A549 (cell line): ENCODE data around the gene AFF3. TPM values are rescaled to one million over a fixed set of nuclear protein-coding genes. Genes with fewer than 3 reads are reported as not detected.

Experiments used
- ATAC-seq, 2 experiments: fragments of 200-7000 bp in 1 of 2; fragments of >200 bp in 1 of 2; cut with Nextera tagmentation in 1 of 2; cut with Tn5 transposase in 1 of 2; 3 replicates each; pipeline versions ENCODE4 v1.8.0 to v1.9.1; 2018 to 2020; ENCODE audit warnings: mild to moderate bottlenecking in 1 of 2, moderate library complexity in 1 of 2
- CTCF ChIA-PET: fragments of 300-600 bp; sonication (Branson Sonifier 250); formaldehyde crosslinking; extraction: SDS; loops from one replicate; lab custom pipeline; 2021; ENCODE audit warnings: antibody characterized with exemption, inconsistent platforms; lab: Yijun Ruan, JAX
- POLR2A ChIA-PET: fragments of 350-600 bp; formaldehyde crosslinking; extraction: SDS; loops from one replicate; lab custom pipeline; 2021; ENCODE audit warnings: antibody characterized with exemption, inconsistent platforms; lab: Yijun Ruan, JAX
- DNase-seq, 2 experiments: peaks; one replicate each; pipeline versions ENCODE4 v3.0.0 to v3.0.0-alpha.2; 2011 to 2016; ENCODE audit warnings: low read depth in 1 of 2, low spot score in 1 of 2
- FAIRE-seq: peaks from 2 replicates; lab custom pipeline; 2011; peaks lifted over from hg19 to GRCh38; lab: Jason Lieb, UNC
- H3K27ac ChIP-seq, 2 experiments: fragments of >200 bp; sonication (Bioruptor Twin); formaldehyde crosslinking; 3 replicates each; pipeline ENCODE4 v1.5.1; 2016 to 2017
- H3K4me1 ChIP-seq: fragments of >200 bp; sonication (Bioruptor Twin); formaldehyde crosslinking; 3 replicates; pipeline ENCODE4 v1.6.1; 2016
- H3K4me2 ChIP-seq: fragments of >200 bp; sonication (Bioruptor Twin); formaldehyde crosslinking; 3 replicates; pipeline ENCODE4 v1.6.1; 2016
- H3K4me3 ChIP-seq: fragments of >200 bp; sonication (Bioruptor Twin); formaldehyde crosslinking; 3 replicates; pipeline ENCODE4 v1.5.1; 2016
- H3K9me3 ChIP-seq: fragments of >200 bp; sonication (Bioruptor Twin); formaldehyde crosslinking; 3 replicates; pipeline ENCODE4 v1.6.1; 2016
- BCL3 ChIP-seq: fragments of >200 bp; sonication (Bioruptor Twin); formaldehyde crosslinking; IDR thresholded peaks from 3 replicates; pipeline ENCODE4 v1.6.1; 2016
- CBX2 ChIP-seq: fragments of 200-600 bp; sonication (generic); IDR thresholded peaks from 2 replicates; pipeline ENCODE4 v1.6.1; 2016; ENCODE audit warnings: low read depth, mild to moderate bottlenecking, borderline replicate concordance
- CBX8 ChIP-seq: fragments of 200-600 bp; sonication (generic); IDR thresholded peaks from 2 replicates; pipeline ENCODE4 v1.6.1; 2016
- EHF ChIP-seq: fragments of 250-450 bp; sonication (Bioruptor Pico); IDR thresholded peaks from 2 replicates; pipeline ENCODE4 v1.5.0; 2020; ENCODE audit warnings: mild to moderate bottlenecking
- EHMT2 ChIP-seq: fragments of 200-600 bp; sonication (generic); IDR thresholded peaks from 2 replicates; pipeline ENCODE4 v1.6.1; 2016; ENCODE audit warnings: antibody characterized with exemption, low read depth, mild to moderate bottlenecking, moderate library complexity
- ELK1 ChIP-seq: fragments of 150-350 bp; IDR thresholded peaks from 2 replicates; pipeline ENCODE4 v1.6.1; 2014; ENCODE audit warnings: low read depth, mild to moderate bottlenecking, low read length
- FOSL2 ChIP-seq, 2 experiments: fragments of 450-650 bp in 1 of 2; fragments of >200 bp in 1 of 2; sonication (Bioruptor Twin) in 1 of 2; formaldehyde crosslinking; IDR thresholded peaks; 2 replicates each; pipeline versions ENCODE4 v1.5.0 to v1.6.1; 2016 to 2020; ENCODE audit warnings: mild to moderate bottlenecking in 1 of 2, moderate library complexity in 1 of 2
- HES2 ChIP-seq: fragments of >200 bp; sonication (Bioruptor Twin); formaldehyde crosslinking; IDR thresholded peaks from 2 replicates; pipeline ENCODE4 v1.6.1; 2016
- HOXA7 ChIP-seq: fragments of 250-450 bp; sonication (Bioruptor Pico); IDR thresholded peaks from 2 replicates; pipeline ENCODE4 v1.5.0; 2020; ENCODE audit warnings: mild to moderate bottlenecking, moderate library complexity
- JUN ChIP-seq, 2 experiments: fragments of >200 bp; sonication (Bioruptor Twin); formaldehyde crosslinking; IDR thresholded peaks; 2 replicates in 1 of 2; 3 replicates in 1 of 2; pipeline ENCODE4 v1.6.1; 2016 to 2017
- JUNB ChIP-seq: fragments of >200 bp; sonication (Bioruptor Twin); formaldehyde crosslinking; IDR thresholded peaks from 2 replicates; pipeline ENCODE4 v1.6.1; 2016
- KDM5A ChIP-seq: fragments of 200-600 bp; sonication (generic); IDR thresholded peaks from 2 replicates; pipeline ENCODE4 v1.6.1; 2016; ENCODE audit warnings: antibody characterized with exemption, mild to moderate bottlenecking
- MAX ChIP-seq: IDR thresholded peaks from 2 replicates; pipeline ENCODE4 v1.6.1; 2012
- MAZ ChIP-seq: fragments of 150-350 bp; IDR thresholded peaks from 2 replicates; pipeline ENCODE4 v1.6.1; 2014; ENCODE audit warnings: antibody characterized with exemption, low read depth, low read length, borderline replicate concordance
- NFE2L2 ChIP-seq: fragments of 150-350 bp; conservative IDR thresholded peaks from 2 replicates; pipeline ENCODE4 v1.6.1; 2014; ENCODE audit warnings: low read length
- NPAS2 ChIP-seq: fragments of 250-450 bp; sonication (Bioruptor Pico); IDR thresholded peaks from 2 replicates; pipeline ENCODE4 v1.8.0; 2022; ENCODE audit warnings: mild to moderate bottlenecking, moderate library complexity, borderline replicate concordance
- POLR2A ChIP-seq: IDR thresholded peaks from 2 replicates; pipeline ENCODE4 v1.6.1; 2012; ENCODE audit warnings: mild to moderate bottlenecking, low read length
- RCOR1 ChIP-seq: fragments of 150-350 bp; IDR thresholded peaks from 2 replicates; pipeline ENCODE4 v1.6.1; 2014; ENCODE audit warnings: antibody characterized with exemption, low read length, low read depth
- RFX5 ChIP-seq: fragments of 450-650 bp; IDR thresholded peaks from 2 replicates; pipeline ENCODE4 v1.7.1; 2014; ENCODE audit warnings: antibody characterized with exemption, mild to moderate bottlenecking, moderate library complexity
- SMC3 ChIP-seq: fragments of >200 bp; sonication (Bioruptor Twin); formaldehyde crosslinking; IDR thresholded peaks from 3 replicates; pipeline ENCODE4 v1.6.1; 2018; ENCODE audit warnings: inconsistent platforms
- TP53 ChIP-seq: fragments of 250-450 bp; sonication (Bioruptor Pico); IDR thresholded peaks from 2 replicates; pipeline ENCODE4 v1.5.0; 2021; ENCODE audit warnings: mild to moderate bottlenecking, moderate library complexity
- USF2 ChIP-seq: fragments of 450-650 bp; IDR thresholded peaks from 2 replicates; pipeline ENCODE4 v1.6.1; 2014; ENCODE audit warnings: antibody characterized with exemption
- ZC3H11A ChIP-seq: fragments of 450-650 bp; IDR thresholded peaks from 2 replicates; pipeline ENCODE4 v1.6.1; 2014; ENCODE audit warnings: antibody characterized with exemption, mild to moderate bottlenecking
- WGBS: methylation state at CpG from one replicate; pipeline ENCODE4 v1.1.6; 2017; ENCODE audit errors: missing lambda C conversion rate; 5-methylcytosine and 5-hydroxymethylcytosine counted together
- polyA plus RNA-seq, 4 experiments: library from polyadenylated mRNA; depleted of rRNA in 3 of 4; stranded (reverse); fragments of >200 nt; fragmentation: RNase III in 1 of 4; extraction: RNeasy Plus Mini Kit Qiagen cat#74134 plus additional on column Dnase treatment in 1 of 4; gene quantifications; 2 replicates in 3 of 4; 3 replicates in 1 of 4; pipeline ENCODE4 v1.2.3, GENCODE V29; 2011 to 2017

AFF3 gene
- polyA plus RNA-seq, 2 of the 4 experiments (the other 2 are of a cell fraction) = not detected

- Histone ChIP-seq H3K4me3 (no peak overlapping the region), H3K27ac (no peak overlapping the region), H3K4me2 (no peak overlapping the region), H3K9me3 (no peaks in the 10 kb centered on the region), H3K4me1 (no peaks in the 10 kb centered on the region)
- 82% methylated on average over 1 of the region's 1 CpG for whole genome bisulfite sequencing
- no peak for FAIRE-seq
- ChIA-PET POLR2A (no interaction called here), CTCF (interaction anchor here (0.7 kb wide), 1 partner anchor 304 kb away, joined by 3 read pairs; no protein-coding TSS in a partner anchor)
- no peak for ATAC-seq
- TF ChIP-seq FOSL2 (IDR thresholded peaks at IDR 0.05) = no peak
- no peak for TF ChIP-seq FOSL2 (CRISPR knock-in tag; IDR thresholded peaks at IDR 0.05)
- no peak for TF ChIP-seq ZC3H11A
- no peak for TF ChIP-seq TP53 (CRISPR knock-in tag)
- TF ChIP-seq RCOR1 = no peak
- TF ChIP-seq NFE2L2 = no peak
- no peak for TF ChIP-seq JUN (IDR thresholded peaks at IDR 0.05)
- no peak for TF ChIP-seq NPAS2 (CRISPR knock-in tag)
- no peak for TF ChIP-seq CBX8
- TF ChIP-seq SMC3 = no peak
- TF ChIP-seq USF2 = no peak
- no peak for TF ChIP-seq EHF (CRISPR knock-in tag)
- no peak for TF ChIP-seq BCL3
- no peak for TF ChIP-seq JUNB
- no peak for TF ChIP-seq EHMT2
- no peak for DNase-seq
Measured at GRCh38 chr2:99857372-99857771, 285.0 kb downstream of the AFF3 start.

- DNase-seq (no peak), FAIRE-seq (no peak), ATAC-seq (no peak)
- POLR2A ChIA-PET = no interaction called here
- no peak for TF ChIP-seq NPAS2 (CRISPR knock-in tag)
- no peak for TF ChIP-seq CBX8
- Histone ChIP-seq H3K27ac (no peak overlapping the region), H3K4me3 (no peak overlapping the region), H3K4me1 (no peaks in the 10 kb centered on the region), H3K9me3 (no peaks in the 10 kb centered on the region), H3K4me2 (no peak overlapping the region)
- 7% methylated on average over 1 of the region's 1 CpG for WGBS
- CTCF ChIA-PET = no interaction called here
Measured at GRCh38 chr2:99856119-99856518, 286.3 kb downstream of the AFF3 start.

- H3K4me3 ChIP-seq = no peak overlapping the region
- no peaks in the 10 kb centered on the region for H3K9me3 ChIP-seq
- ATAC-seq (no peak), DNase-seq (no peak), FAIRE-seq (no peak)
- H3K27ac ChIP-seq = no peak overlapping the region
- CTCF ChIA-PET = no interaction called here
- TF ChIP-seq MAZ = no peak
- no peak for TF ChIP-seq KDM5A
- TF ChIP-seq HES2 = no peak
- no peak for TF ChIP-seq ELK1
- TF ChIP-seq POLR2A = no peak
- TF ChIP-seq BCL3 = no peak
- no peak for TF ChIP-seq NFE2L2
- TF ChIP-seq RFX5 = no peak
- TF ChIP-seq CBX2 = no peak
- no peak for TF ChIP-seq MAX
- no peak for TF ChIP-seq HOXA7 (CRISPR knock-in tag)
- no peak overlapping the region for H3K4me2 ChIP-seq
- H3K4me1 ChIP-seq = no peaks in the 10 kb centered on the region
- POLR2A ChIA-PET = no interaction called here
- WGBS = 23% methylated on average over 5 of the region's 5 CpGs
Measured at GRCh38 chr2:99854236-99854852, 288.0 kb downstream of the AFF3 start.
